GM18867 (cell line): ENCODE results near the gene RICTOR.
"Not testable (repeated sequence)": the region's sequence is repeated elsewhere in the genome, so short reads cannot be mapped to it uniquely, and the experiment has no call there.

ENCODE experiments used
- ATAC-seq: cut with Tn5 transposase; IDR thresholded peaks from one replicate; pipeline ENCODE4 v1.9.1; 2021; ENCODE audit warnings: mild to moderate bottlenecking, moderate library complexity; ENCODE audit not compliant: unreplicated experiment

RICTOR gene

DNA sequence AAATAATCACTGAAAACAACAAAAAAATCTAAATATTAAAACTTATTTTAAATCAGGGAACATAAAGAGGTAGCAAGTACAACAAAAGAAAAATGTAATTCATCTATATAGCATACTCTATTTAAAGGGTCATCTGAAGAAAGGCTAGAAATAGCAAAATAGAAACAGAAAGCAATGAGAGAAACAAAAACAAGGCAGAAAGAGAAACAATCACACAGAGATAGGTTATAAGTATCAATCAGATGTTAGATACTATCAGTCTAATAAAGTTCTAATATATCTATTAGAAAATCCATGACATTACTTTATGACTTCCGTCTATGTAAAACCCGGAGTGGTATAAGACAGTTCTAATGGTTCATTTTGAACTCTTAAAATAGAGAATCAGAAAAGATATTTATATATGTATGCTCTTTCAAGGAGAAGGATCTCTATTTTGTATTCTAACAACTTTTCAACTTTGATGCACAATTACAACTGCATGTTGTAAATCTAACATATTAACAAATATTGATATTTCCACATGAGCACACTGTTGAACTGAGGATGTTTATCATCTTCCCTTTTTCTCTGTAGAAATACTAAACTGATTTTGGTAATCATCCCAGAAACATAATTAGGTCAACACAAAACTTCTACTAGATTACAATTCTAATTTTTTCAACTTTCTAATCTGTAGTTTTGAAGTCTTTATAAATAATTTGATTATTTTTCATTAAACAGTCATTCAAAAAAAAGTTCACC lies 15.8 kb downstream of the RICTOR start:
- peak; percentile 93 for ATAC-seq

GRCh38 chr5:39057734-39058133 lies 16.5 kb downstream of the RICTOR start:
- ATAC-seq: peak; percentile 54

- no peak for ATAC-seq
These were observed 18.3 kb downstream of the RICTOR start for GRCh38 chr5:39055768-39056398.

DNA sequence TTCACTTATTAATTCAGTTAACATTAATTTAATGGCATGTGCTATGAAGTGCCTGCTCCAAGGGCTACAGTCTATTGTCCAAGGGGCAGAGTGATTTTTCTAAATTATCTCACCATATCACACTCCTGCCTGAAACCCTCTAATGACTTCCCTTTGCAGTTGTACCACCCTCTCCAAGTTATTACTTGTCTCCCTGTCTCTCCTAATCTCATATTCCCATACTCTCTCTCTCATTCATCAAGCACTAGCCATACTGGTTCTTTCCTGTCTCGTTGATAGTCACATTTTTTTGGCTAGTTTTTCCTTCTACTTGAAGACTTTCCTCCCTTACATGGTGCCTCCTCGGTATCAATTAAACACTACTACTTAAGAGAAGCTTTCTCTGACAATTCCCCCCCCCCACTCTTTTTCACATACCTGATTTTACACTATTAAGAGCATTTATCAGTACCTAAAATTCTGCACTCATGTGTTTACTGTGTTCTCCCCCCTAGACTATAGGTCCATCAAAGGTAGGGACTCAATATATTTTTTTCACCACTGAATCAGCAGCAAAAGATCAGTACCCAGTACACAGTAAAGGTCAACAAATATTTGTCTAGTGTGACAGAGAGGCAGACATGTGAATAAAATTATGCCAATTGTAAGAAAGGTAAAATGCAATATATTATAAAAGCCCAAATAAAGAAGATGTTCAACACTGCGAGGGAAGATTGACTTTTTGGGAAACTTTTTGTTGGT lies 19.0 kb downstream of the RICTOR start:
- ATAC-seq: no peak

DNA sequence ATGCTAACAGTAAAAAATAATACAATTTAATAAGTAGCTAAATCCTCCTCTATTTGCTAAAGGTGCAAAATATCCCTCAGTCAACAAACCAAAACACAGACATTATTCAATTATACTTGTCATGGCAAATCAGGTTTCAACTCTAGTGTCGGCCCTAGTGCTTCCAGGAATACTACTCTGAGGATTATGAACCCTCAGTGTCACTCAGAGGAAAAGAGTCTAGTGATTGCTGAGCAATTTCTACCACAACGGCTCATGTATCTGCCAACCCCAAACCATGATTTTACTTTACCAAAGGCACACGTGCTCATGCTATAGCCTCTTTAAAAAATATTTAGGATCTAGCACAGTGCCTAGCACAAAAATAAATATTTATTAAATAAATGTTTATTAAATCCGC lies 21.0 kb downstream of the RICTOR start:
- no peak for ATAC-seq

DNA sequence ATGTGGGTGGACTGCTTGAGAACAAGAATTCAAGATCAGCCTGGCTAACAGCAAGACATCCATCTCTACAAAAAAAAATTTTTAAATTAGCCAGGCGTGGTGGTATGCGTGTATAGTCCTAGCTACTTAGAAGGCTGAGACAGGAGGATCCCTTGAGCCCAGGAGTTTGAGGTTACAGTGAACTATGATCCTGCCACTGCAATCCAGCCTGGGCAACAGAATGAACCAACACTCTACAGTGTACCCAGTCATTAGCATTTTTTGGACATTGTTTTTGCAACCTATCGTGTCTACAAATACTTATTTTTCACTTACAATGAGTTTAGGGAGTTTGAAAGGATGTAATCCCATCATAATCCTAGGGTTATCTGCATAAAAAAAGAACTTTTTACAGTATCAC lies 22.1 kb downstream of the RICTOR start:
- no peak for ATAC-seq

DNA sequence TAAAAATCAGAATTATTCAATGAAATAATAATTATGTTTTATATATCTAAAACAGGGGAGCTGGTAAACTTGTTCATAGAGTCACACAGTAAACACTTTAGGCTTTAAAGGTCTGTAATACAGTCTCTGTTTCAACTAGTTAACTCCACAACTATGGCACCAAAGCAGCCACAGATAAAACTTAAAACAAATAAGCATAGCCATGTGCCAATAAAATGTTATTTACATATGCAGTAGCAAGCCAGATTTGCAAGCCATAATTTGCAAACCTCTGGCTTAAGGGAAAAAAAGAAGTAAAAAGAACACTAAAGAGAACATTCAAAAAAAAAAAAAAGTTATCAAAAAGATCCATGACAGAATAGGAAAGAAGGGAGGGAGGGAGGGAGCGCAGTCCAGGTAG lies 24.9 kb downstream of the RICTOR start:
- no peak for ATAC-seq

DNA sequence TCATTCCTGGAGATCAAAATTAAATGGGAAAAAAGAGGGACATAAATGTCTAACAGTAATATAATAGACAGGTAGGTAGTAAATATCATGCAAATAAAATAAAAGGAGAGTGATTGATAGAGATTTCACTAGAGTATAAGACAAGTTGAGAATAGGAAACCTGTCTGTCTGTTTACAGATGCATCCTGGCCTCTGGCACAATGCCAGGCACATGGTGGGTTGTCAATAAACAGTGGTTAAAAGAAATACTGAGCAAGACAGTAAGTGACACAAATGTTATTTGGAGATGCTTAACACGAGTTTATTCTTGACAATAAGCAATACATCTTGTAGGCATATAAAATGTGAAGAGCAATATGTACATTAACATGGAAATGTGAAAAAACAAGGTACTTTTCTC lies 33.3 kb downstream of the RICTOR start:
- ATAC-seq: no peak

DNA sequence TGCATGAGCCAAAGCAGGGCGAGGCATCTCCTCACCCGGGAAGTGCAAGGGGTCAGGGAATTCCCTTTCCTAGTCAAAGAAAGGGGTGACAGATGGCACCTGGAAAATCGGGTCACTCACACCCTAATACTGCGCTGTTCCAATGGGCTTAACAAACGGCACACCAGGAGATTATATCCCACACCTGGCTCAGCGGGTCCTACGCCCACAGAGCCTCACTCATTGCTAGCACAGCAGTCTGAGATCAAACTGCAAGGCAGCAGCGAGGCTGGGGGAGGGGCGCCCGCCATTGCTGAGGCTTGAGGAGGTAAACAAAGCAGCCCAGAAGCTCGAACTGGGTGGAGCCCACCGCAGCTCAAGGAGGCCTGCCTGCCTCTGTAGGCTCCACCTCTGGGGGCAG lies 39.7 kb downstream of the RICTOR start:
- not testable (repeated sequence) for ATAC-seq

DNA sequence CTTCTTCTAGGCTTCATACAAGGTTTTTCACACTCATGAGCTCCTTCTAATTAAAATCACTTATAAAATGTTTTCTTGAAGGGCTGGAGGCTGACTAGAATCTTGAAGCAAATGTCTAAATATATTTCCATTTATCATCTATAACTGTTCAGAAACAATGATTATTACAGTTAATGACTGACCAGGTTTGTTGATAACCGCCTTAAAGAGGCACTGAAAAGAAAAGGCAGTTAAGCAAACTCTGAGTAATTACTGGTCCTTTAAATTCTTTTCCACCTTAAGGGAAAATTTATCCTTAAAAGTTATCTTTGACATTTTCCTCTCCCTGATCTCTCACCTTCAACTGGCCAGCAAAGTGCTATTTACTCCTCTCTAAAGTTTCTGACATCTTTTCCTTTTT lies 43.2 kb downstream of the RICTOR start:
- ATAC-seq: no peak

GRCh38 chr5:39025456-39025855 lies 48.7 kb downstream of the RICTOR start:
- ATAC-seq: no peak

DNA sequence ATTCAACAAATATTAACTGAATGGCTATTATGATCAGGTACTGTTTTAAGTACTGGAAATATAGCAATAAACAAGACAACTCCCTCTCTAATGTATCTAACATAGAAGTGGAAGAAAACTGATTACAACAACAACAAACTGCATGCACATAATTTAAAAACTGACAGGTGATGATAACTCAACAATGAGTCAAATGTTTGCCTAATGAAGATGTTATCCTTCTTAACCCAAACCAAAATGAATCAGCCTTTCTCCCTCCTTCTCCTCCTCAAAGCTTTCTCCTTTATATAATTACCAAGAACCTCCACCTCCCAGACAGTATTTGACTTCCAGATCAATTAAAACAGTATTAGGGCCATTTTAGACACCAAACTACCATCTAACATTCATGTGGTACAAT lies 49.3 kb downstream of the RICTOR start:
- ATAC-seq: no peak

- no peak for ATAC-seq
These were observed 50.2 kb downstream of the RICTOR start for GRCh38 chr5:39024005-39024404.

DNA sequence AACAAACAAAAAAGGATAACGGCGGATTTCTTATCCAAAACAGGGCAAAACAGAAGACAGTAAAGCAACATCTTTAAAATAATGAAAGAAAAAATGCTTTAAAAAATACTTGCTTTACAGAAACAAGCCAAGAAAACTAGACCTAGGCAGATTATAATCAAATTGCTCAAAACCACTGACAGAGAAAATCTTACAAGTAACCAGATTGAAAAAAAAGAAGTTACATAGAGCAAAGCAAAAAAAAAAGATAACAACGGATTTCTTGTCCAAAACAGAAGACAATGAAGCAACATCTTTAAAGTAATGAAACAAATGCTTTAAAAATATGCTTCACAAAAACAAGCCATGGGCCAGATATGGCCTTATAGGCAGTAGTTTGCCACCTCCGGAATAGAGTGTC lies 51.1 kb downstream of the RICTOR start:
- ATAC-seq: no peak

GRCh38 chr5:39022151-39022550 lies 52.0 kb downstream of the RICTOR start:
- no peak for ATAC-seq

GRCh38 chr5:39021413-39021812 lies 52.8 kb downstream of the RICTOR start:
- no peak for ATAC-seq

DNA sequence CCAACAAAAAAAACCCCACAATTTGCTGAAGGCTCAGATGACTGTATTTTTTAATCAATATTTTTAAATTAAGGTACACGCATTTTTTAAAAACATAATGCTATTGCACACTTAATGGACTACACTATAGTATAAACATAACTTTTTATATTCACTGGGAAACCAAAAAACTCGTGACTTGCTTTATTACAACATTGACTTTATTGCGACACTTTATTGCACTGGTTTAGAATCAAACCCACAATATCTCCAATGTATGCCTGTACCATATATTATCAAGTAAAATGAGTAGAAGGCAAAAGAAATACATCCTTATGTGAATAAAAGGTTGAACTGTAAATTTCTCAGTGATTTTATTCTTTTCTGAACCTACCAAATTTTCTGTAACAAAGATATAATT lies 53.7 kb downstream of the RICTOR start:
- ATAC-seq: no peak

DNA sequence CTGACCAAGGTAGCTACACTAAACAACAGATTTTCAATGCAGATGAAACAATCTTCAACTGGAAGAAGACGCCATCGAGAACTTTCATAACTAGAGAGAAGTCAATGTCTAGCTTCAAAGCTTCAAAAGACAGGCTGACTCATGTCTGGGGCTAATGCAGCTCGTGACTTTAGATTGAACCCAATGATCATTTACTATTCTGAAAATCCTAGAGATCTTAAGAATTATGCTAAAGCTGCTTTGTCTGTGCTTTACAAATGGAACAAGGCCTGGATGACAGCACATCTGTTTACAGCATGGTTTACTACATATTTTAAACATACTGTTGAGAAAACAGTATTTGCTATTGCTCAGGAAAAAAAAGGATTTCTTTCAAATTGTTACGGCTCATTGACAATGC lies 54.9 kb downstream of the RICTOR start:
- ATAC-seq: no peak

DNA sequence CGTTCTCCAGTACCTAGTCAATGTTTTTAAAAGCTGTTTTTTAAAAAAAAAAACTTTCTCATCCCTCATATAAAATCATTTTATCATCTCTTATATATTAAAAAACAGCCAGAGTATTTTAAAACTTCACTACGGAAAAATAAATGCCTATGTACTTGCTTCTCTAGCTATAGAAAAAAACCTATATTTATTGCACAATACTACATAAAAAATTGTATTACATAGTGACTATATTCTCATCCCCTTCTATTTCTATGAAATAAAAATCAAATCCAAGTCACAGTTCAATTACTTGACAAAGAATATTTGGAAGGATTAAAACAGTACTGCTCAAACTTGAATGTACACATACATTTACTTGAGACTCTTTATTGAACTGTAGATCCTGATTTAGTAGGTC lies 56.7 kb downstream of the RICTOR start:
- ATAC-seq: no peak

- ATAC-seq: no peak
These were observed 57.5 kb downstream of the RICTOR start for GRCh38 chr5:39016587-39017275.

GRCh38 chr5:39015743-39016586 lies 58.2 kb downstream of the RICTOR start:
- no peak for ATAC-seq
